GM18861 (cell line): ENCODE results near the gene FGF14.

Source experiments
- ATAC-seq: cut with Tn5 transposase; IDR thresholded peaks from one replicate; pipeline ENCODE4 v1.9.1; 2021; ENCODE audit not compliant: unreplicated experiment

Gene FGF14

GRCh38 chr13:102198418-102199311, 203.2 kb downstream of the FGF14 start:
- ATAC-seq = no peak

GRCh38 chr13:102197193-102197592, 204.7 kb downstream of the FGF14 start:
- no peak for ATAC-seq

- ATAC-seq = no peak
These were observed 206.0 kb downstream of the FGF14 start for GRCh38 chr13:102195566-102196462.

- ATAC-seq = no peak
These were observed 209.0 kb downstream of the FGF14 start for GRCh38 chr13:102192858-102193257.

GRCh38 chr13:102191951-102192502, 209.8 kb downstream of the FGF14 start:
- ATAC-seq = no peak

- no peak for ATAC-seq
These were observed 210.9 kb downstream of the FGF14 start for GRCh38 chr13:102190930-102191329.

- no peak for ATAC-seq
These were observed 214.5 kb downstream of the FGF14 start for GRCh38 chr13:102187313-102187712.

GRCh38 chr13:102185375-102185984, 216.4 kb downstream of the FGF14 start:
- no peak for ATAC-seq

- ATAC-seq = no peak
These were observed 218.2 kb downstream of the FGF14 start for GRCh38 chr13:102183509-102184182.

GRCh38 chr13:102182170-102182569, 219.7 kb downstream of the FGF14 start:
- no peak for ATAC-seq

GRCh38 chr13:102177431-102177830, 224.4 kb downstream of the FGF14 start:
- no peak for ATAC-seq

GRCh38 chr13:102176846-102177245, 225.0 kb downstream of the FGF14 start:
- ATAC-seq = no peak

GRCh38 chr13:102172406-102172805, 229.4 kb downstream of the FGF14 start:
- ATAC-seq = no peak

GRCh38 chr13:102170305-102170704, 231.5 kb downstream of the FGF14 start:
- ATAC-seq = no peak

- no peak for ATAC-seq
These were observed 232.3 kb downstream of the FGF14 start for GRCh38 chr13:102169471-102170015.

GRCh38 chr13:102152790-102153189, 249.1 kb downstream of the FGF14 start:
- no peak for ATAC-seq

GRCh38 chr13:102147353-102147752, 254.5 kb downstream of the FGF14 start:
- no peak for ATAC-seq

GRCh38 chr13:102145750-102146149, 256.1 kb downstream of the FGF14 start:
- ATAC-seq = no peak

GRCh38 chr13:102142473-102142826, 259.4 kb downstream of the FGF14 start:
- no peak for ATAC-seq
